ENCODE results near the gene KRTAP21-1. TPM values are rescaled to one million over a fixed set of nuclear protein-coding genes. Genes with fewer than 3 reads are reported as not detected.

KRTAP21-1 gene
- total and polyA plus RNA-seq, 4 donors, result not detected

- DNase-seq (ENCODE audit: low read depth in 4 of 6, low spot score in 6 of 6), result no peak
- H3K36me3 ChIP-seq (ENCODE audit: control insufficient read depth, insufficient read depth, low read length), result no peaks in the 10 kb centered on the region
- no peaks in the 10 kb centered on the region for H3K4me1 ChIP-seq (ENCODE audit: control insufficient read depth, insufficient read depth, low read length)
- no peak overlapping the region for H3K27ac ChIP-seq (ENCODE audit: low read depth, low read length)
- H3K9me3 ChIP-seq (ENCODE audit: control insufficient read depth, insufficient read depth, low read length), result no peaks in the 10 kb centered on the region
- H3K27me3 ChIP-seq (ENCODE audit: control insufficient read depth, insufficient read depth, low read length), result no peaks in the 10 kb centered on the region
- H3K4me3 ChIP-seq (ENCODE audit: low read depth, low read length), result no peak overlapping the region
- no CpG with 5 or more reads among the region's 1 CpG for WGBS (ENCODE audit: insufficient coverage)
These were observed 28.5 kb downstream of the KRTAP21-1 start for GRCh38 chr21:30726726-30727125.

GRCh38 chr21:30719401-30719800 is 35.8 kb downstream of the KRTAP21-1 start:
- DNase-seq (ENCODE audit: low read depth in 4 of 6, low spot score in 6 of 6), result no peak
- WGBS (ENCODE audit: insufficient coverage), result no CpG with 5 or more reads among the region's 1 CpG
- no peaks in the 10 kb centered on the region for H3K36me3 ChIP-seq (ENCODE audit: control insufficient read depth, insufficient read depth, low read length)
- no peak overlapping the region for H3K27ac ChIP-seq (ENCODE audit: low read depth, low read length)
- H3K27me3 ChIP-seq (ENCODE audit: control insufficient read depth, insufficient read depth, low read length), result no peaks in the 10 kb centered on the region
- H3K4me3 ChIP-seq (ENCODE audit: low read depth, low read length), result no peak overlapping the region
- H3K9me3 ChIP-seq (ENCODE audit: control insufficient read depth, insufficient read depth, low read length), result no peaks in the 10 kb centered on the region
- H3K4me1 ChIP-seq (ENCODE audit: control insufficient read depth, insufficient read depth, low read length), result no peaks in the 10 kb centered on the region

- Histone ChIP-seq H3K36me3 (ENCODE audit: control insufficient read depth, insufficient read depth, low read length) (no peaks in the 10 kb centered on the region), H3K4me3 (ENCODE audit: low read depth, low read length) (no peak within 1 kb of the TSS), H3K4me1 (ENCODE audit: control insufficient read depth, insufficient read depth, low read length) (no peaks in the 10 kb centered on the region), H3K27ac (ENCODE audit: low read depth, low read length) (no peak within 1 kb of the TSS), H3K27me3 (ENCODE audit: control insufficient read depth, insufficient read depth, low read length) (no peaks in the 10 kb centered on the region), H3K9me3 (ENCODE audit: control insufficient read depth, insufficient read depth, low read length) (no peaks in the 10 kb centered on the region)
- WGBS (ENCODE audit: insufficient coverage), result no CpG with 5 or more reads among the region's 3 CpGs
- no peak for DNase-seq (ENCODE audit: low read depth in 4 of 6, low spot score in 6 of 6)
These were observed 36.9 kb downstream of the KRTAP21-1 start, which contains the start of gene KRTAP21-3 for GRCh38 chr21:30718239-30718909. Gene KRTAP21-3 (minus strand): TSS chr21:30718777. CDS start chr21:30718759, 18 bp downstream.

GRCh38 chr21:30717105-30717504 is 38.1 kb downstream of the KRTAP21-1 start:
- H3K4me3 ChIP-seq (ENCODE audit: low read depth, low read length), result no peak overlapping the region
- H3K4me1 ChIP-seq (ENCODE audit: control insufficient read depth, insufficient read depth, low read length), result no peaks in the 10 kb centered on the region
- H3K9me3 ChIP-seq (ENCODE audit: control insufficient read depth, insufficient read depth, low read length), result peaks cover 2% of the 10 kb centered on the region
- H3K27ac ChIP-seq (ENCODE audit: low read depth, low read length), result no peak overlapping the region
- H3K36me3 ChIP-seq (ENCODE audit: control insufficient read depth, insufficient read depth, low read length), result no peaks in the 10 kb centered on the region
- DNase-seq (ENCODE audit: low read depth in 4 of 6, low spot score in 6 of 6), result no peak
- no CpG with 5 or more reads among the region's 2 CpGs for WGBS (ENCODE audit: insufficient coverage)
- H3K27me3 ChIP-seq (ENCODE audit: control insufficient read depth, insufficient read depth, low read length), result no peaks in the 10 kb centered on the region

- H3K4me3 ChIP-seq (ENCODE audit: low read depth, low read length), result no peak overlapping the region
- H3K9me3 ChIP-seq (ENCODE audit: control insufficient read depth, insufficient read depth, low read length), result peaks cover 2% of the 10 kb centered on the region
- H3K27ac ChIP-seq (ENCODE audit: low read depth, low read length), result no peak overlapping the region
- H3K36me3 ChIP-seq (ENCODE audit: control insufficient read depth, insufficient read depth, low read length), result no peaks in the 10 kb centered on the region
- no peak for DNase-seq (ENCODE audit: low read depth in 4 of 6, low spot score in 6 of 6)
- H3K4me1 ChIP-seq (ENCODE audit: control insufficient read depth, insufficient read depth, low read length), result no peaks in the 10 kb centered on the region
- WGBS (ENCODE audit: insufficient coverage), result no CpG with 5 or more reads among the region's 2 CpGs
- no peaks in the 10 kb centered on the region for H3K27me3 ChIP-seq (ENCODE audit: control insufficient read depth, insufficient read depth, low read length)
These were observed 40.3 kb downstream of the KRTAP21-1 start for GRCh38 chr21:30714946-30715345.

DNA sequence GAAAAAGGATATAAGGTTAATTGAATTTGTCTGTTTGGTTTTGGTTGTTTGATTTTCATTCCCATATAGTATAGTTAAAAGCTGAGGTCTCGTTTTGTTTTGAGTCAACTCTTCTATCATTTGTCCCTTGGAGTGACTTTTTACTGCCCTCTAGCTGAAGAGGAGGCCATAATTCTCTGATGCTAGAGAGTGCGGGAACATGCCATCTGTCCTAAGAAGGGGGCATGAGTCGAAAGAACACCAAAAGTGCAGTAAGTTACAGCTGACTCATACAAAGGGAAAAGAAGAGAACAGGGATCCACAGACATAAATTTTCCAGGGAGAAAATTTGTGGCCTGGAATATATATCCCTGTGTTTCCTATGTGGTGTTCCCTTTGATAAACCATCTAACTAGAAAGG is 40.8 kb downstream of the KRTAP21-1 start:
- H3K4me1 ChIP-seq (ENCODE audit: control insufficient read depth, insufficient read depth, low read length), result no peaks in the 10 kb centered on the region
- no peak for DNase-seq (ENCODE audit: low read depth in 4 of 6, low spot score in 6 of 6)
- H3K36me3 ChIP-seq (ENCODE audit: control insufficient read depth, insufficient read depth, low read length), result no peaks in the 10 kb centered on the region
- no peak overlapping the region for H3K4me3 ChIP-seq (ENCODE audit: low read depth, low read length)
- no peaks in the 10 kb centered on the region for H3K27me3 ChIP-seq (ENCODE audit: control insufficient read depth, insufficient read depth, low read length)
- H3K9me3 ChIP-seq (ENCODE audit: control insufficient read depth, insufficient read depth, low read length), result peaks cover 2% of the 10 kb centered on the region
- WGBS (ENCODE audit: insufficient coverage), result no CpG with 5 or more reads among the region's 3 CpGs
- no peak overlapping the region for H3K27ac ChIP-seq (ENCODE audit: low read depth, low read length)

GRCh38 chr21:30713766-30714165 is 41.5 kb downstream of the KRTAP21-1 start:
- no peak for DNase-seq (ENCODE audit: low read depth in 4 of 6, low spot score in 6 of 6)

GRCh38 chr21:30710499-30710898 is 44.7 kb downstream of the KRTAP21-1 start:
- H3K27ac ChIP-seq (ENCODE audit: low read depth, low read length), result no peak overlapping the region
- H3K27me3 ChIP-seq (ENCODE audit: control insufficient read depth, insufficient read depth, low read length), result no peaks in the 10 kb centered on the region
- no peak overlapping the region for H3K4me3 ChIP-seq (ENCODE audit: low read depth, low read length)
- no peak for DNase-seq (ENCODE audit: low read depth in 4 of 6, low spot score in 6 of 6)
- WGBS (ENCODE audit: insufficient coverage), result 60% methylated on average over 3 of the region's 3 CpGs
- H3K36me3 ChIP-seq (ENCODE audit: control insufficient read depth, insufficient read depth, low read length), result no peaks in the 10 kb centered on the region
- H3K9me3 ChIP-seq (ENCODE audit: control insufficient read depth, insufficient read depth, low read length), result peaks cover 2% of the 10 kb centered on the region
- H3K4me1 ChIP-seq (ENCODE audit: control insufficient read depth, insufficient read depth, low read length), result no peaks in the 10 kb centered on the region

More at GRCh38 chr21:30713766-30714165, 41.5 kb downstream of the KRTAP21-1 start:
- Histone ChIP-seq H3K27me3 (ENCODE audit: control insufficient read depth, insufficient read depth, low read length) (no peaks in the 10 kb centered on the region), H3K4me3 (ENCODE audit: low read depth, low read length) (no peak overlapping the region), H3K9me3 (ENCODE audit: control insufficient read depth, insufficient read depth, low read length) (peaks cover 2% of the 10 kb centered on the region), H3K27ac (ENCODE audit: low read depth, low read length) (no peak overlapping the region), H3K36me3 (ENCODE audit: control insufficient read depth, insufficient read depth, low read length) (no peaks in the 10 kb centered on the region), H3K4me1 (ENCODE audit: control insufficient read depth, insufficient read depth, low read length) (no peaks in the 10 kb centered on the region)
- no CpG with 5 or more reads among the region's 3 CpGs for WGBS (ENCODE audit: insufficient coverage)

DNA sequence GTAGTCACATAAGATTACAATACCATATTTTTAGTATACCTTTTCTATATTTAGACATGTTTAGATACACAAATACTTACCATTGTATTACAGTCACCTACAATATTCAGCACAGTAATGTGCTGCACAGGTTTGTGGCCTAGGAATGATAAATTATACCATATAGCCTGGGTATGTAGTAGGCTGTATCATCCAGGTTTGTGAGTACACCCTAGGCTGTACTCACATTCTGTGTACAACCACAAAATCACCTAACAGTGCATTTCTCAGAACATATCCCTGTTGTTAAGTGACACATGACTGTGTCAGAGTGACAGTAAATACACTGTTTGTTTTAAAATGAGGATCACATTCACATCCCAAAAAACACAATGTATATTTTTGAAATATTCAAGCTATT is 47.8 kb downstream of the KRTAP21-1 start:
- Histone ChIP-seq H3K4me1 (ENCODE audit: control insufficient read depth, insufficient read depth, low read length) (no peaks in the 10 kb centered on the region), H3K27me3 (ENCODE audit: control insufficient read depth, insufficient read depth, low read length) (no peaks in the 10 kb centered on the region), H3K4me3 (ENCODE audit: low read depth, low read length) (no peak overlapping the region), H3K27ac (ENCODE audit: low read depth, low read length) (no peak overlapping the region), H3K9me3 (ENCODE audit: control insufficient read depth, insufficient read depth, low read length) (peaks cover 2% of the 10 kb centered on the region), H3K36me3 (ENCODE audit: control insufficient read depth, insufficient read depth, low read length) (no peaks in the 10 kb centered on the region)
- no peak for DNase-seq (ENCODE audit: low read depth in 4 of 6, low spot score in 6 of 6)
